NT2/D1 (cell line): ENCODE data around the gene SLC30A3.

Experiments
- SUZ12 ChIP-seq: IDR thresholded peaks from 2 replicates; pipeline ENCODE4 v1.6.1; 2011; ENCODE audit not compliant: insufficient read length, insufficient read depth; ENCODE audit errors: extremely low read depth
- YY1 ChIP-seq: IDR thresholded peaks from 2 replicates; pipeline ENCODE4 v1.6.1; 2011; ENCODE audit not compliant: insufficient read length, insufficient read depth
- ZNF274 ChIP-seq: IDR thresholded peaks from 2 replicates; pipeline ENCODE4 v1.6.1; 2011; ENCODE audit warnings: mild to moderate bottlenecking, low read depth, low read length

DNA sequence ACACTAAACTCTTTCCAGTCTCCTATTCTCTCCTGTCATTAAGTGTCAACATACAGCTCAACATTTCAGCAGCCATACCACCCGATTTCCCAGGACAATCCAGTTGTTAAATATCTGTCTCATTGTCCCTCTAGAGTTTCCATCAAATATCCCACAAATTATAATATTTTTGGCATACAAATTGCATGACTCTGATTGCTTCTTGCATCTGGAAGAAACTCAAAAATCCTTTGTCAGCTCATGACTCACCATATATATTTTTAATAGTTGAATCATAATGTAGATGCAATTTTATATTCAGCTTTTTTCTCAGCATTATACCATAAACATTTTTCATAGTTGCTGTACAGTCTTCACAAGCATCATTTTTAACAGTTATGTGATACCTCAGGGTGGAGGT lies 7.2 kb downstream of the SLC30A3 start:
- TF ChIP-seq YY1 (no peak), ZNF274 (no peak), SUZ12 (no peak)
